ENCODE results near the gene C4BPB.

C4BPB gene

DNA sequence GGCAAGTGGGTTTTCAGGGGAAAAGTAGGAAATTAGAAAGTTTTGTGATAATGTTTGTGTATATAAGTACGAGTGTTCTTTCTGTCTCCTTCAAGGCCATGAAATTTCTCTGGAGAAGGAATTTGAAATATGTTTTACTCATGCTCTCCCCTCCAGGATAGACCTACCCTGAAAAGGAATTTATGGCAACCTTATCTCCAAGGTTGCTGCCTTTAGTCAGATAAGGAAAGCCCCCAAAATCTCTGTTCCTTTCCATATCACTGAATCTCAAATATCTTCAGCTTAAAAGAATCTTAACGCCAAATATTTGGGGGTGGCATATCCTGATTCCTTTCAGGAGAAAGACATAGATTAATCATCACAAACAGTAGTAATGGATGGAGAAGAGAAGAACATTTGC, 499 bp upstream of the C4BPB start:
- DNase-seq: no peak

DNA sequence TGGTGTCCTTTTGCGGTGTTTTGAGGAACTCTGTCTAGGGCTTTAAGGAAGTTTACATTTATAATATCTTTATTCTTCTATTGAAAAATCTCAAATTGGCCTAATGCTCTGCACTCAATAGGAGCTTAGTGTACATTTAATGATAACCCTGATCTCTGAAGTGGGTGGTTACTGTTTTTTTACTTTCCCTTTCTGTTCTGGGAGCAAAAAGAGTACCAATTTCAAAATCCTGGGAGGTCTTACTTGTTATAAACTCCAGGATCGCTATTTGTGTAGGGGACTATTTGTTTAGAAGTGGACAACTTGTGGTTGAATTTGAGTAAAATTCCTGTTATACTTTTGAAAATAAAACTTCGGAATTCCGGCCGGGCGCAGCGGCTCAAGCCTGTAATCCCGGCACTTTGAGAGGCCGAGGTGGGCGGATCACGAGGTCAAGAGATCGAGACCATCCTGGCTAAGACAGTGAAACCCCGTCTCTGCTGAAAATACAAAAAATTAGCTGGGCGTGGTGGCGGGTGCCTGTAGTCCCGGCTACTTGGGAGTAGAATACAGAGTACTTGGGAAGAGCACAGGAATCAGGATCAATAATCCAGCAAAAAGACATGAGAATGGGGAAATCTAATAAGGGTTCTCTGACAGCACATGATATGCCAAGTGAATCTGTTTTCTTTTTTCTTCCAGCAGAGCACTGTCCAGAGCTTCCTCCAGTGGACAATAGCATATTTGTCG, 1.1 kb downstream of the C4BPB start:
- DNase-seq: no peak

DNA sequence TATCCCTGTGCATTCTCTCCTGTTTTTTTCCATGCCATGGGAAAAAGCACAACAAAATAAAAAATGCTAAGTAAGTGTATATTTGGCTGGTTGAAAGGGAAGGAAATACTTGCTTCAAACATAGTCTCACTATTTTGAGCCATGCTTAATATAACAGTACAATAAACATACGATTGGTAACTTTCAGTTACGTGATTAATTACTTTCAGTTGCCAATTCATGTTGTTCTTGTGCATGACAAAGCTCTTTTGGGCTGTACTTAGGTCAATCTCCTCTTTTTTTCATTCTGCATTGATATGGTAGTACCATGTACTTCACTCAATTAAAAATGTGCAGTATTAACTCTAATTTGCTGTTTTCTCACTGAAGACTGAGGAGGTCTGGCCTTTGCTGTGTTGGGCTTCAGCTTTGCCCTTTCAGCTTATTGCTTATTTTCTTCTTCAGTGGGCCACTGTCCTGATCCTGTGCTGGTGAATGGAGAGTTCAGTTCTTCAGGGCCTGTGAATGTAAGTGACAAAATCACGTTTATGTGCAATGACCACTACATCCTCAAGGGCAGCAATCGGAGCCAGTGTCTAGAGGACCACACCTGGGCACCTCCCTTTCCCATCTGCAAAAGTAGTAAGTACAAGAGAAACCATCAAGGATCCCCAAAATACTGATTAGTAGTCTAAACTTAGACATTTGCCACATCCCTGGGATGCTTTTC, 2.7 kb downstream of the C4BPB start:
- no peak for DNase-seq

DNA sequence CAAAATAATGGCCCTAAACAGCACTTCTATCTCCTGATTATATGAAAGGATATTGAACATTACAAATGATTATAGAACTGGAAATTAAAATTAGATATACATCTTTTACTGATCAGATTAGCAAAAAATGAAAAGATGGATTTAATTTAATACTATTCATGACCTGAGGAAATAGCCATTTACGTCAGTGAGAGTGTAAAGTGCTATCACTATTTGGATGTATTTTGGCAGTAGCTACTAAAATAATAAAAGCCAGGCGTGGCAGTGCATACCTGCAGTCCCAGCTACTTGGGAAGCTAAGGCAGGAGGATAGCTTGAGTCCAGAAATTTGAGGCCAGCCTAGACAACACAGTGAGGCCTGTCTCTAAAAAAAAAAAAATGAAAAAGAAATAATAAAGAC, 5.3 kb downstream of the C4BPB start:
- no peak for DNase-seq

DNA sequence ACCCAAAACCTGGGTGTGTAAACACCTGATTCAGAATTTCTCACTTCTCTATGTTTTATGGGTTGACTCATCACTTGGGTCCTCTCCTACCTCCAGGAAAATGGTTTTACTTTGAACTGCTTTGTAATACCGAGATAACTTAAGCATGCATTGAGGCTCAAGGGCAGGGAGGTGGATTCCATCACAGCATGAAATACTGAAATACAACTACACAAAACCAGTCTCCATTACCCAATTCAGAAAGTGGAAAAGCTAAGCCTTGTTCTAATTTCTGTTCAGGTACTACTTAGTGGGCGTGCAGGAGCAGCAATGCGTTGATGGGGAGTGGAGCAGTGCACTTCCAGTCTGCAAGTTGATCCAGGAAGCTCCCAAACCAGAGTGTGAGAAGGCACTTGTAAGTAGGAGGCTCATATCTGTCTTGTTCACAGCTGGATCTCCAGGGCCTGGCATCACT, 9.2 kb downstream of the C4BPB start:
- DNase-seq: no peak

DNA sequence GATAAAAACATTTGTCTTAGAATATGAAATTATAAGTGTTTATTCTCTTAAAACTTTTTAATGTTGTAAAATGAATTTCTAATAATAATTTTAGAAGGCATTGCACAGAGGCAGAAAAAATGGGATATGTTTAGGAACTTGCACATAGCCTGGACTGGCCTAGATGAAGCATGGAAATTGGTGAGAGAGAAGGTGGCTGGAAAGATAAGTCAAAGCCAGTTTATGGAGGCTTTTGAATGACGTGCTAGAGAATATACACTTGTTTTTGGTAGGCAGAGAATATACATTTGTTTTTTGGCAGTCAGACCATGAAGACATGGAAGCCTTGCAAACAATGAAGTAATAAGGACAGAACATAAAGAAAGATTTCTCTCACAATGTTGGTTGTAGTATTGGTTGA, 13.1 kb downstream of the C4BPB start:
- DNase-seq: no peak

DNA sequence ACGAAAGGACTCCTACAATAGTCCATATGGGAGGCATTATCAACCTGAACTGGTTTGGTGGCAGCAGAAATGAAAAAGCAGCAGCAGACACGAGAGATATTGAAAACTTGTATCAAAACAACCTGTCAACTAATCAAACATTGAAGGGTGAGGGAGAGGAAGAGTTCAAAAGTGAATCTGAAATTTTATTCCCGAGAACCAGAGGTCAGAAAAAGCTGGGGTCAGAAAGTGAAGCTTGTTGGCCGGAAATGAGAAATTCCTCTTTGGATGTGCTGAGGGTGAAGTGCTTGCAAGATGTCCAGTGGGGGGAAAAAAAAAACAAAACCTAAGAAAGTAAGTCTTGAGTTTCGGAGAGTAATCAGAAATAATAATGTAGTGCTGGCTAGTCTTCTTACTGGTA, 13.5 kb downstream of the C4BPB start:
- no peak for DNase-seq

DNA sequence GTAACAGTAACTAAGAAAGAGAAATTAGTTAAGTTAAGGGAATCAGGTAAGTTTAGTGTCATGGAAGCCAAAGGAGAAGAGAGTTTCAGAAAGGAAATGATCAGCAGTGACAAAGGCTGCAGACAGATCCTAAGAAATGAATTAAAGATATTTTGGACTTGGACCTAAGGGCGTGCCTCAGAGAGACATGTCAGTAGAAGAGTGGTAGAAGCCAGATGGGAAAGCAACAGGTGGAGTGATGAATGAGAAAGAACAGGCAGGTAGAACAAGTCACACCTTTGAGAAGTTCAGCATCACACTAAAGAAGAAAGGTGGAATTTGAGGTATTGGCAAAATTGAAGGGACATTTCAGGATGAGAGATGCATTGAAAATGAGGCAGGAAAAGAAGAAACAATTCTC, 14.0 kb downstream of the C4BPB start:
- DNase-seq: no peak

DNA sequence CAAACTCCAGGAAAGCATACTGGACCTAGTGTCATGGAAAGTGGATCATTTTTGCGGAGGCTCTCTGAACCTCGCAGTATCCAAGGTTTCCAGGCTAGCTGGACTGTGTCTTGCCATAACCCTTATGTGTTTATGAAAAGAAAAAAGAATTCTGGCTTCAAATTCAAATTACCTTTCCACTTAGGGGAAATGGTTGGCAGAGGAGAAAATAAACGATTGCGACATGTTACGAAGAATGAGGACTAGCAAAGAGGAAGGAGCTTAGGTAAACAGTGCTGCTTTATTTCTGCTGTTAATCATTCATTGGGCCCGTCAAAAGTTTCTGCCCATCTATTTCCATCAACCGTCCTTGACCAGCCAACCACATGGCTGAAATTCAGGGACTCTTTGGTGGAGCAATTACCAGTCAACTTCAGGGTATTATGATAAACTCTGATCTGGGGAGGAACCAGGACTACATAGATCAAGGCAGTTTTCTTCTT, 15.3 kb downstream of the C4BPB start, which contains the start of gene C4BPA:
Gene C4BPA (plus strand): TSS at position 342 of the 482 bp plus-strand sequence. CDS start 8,793 bp downstream, outside the sequence.
- DNase-seq: no peak

DNA sequence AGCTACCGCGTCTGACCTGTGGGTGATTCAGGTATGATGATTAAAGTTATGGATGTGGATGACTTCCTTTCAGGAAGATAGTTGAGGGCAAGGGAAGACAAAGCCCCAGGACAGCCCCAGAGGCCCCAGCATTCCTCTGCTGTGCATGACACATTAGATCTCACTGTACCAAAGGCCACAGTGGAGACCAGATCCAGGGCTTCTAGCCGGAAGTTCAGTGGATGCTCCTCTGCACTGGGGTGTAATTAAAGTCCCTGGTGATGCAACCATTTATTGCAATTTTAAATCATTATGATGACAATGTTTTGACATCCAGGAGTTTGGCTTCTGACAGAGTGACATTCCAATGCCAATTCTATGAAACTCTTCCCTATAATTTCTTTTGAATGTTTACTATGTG, 20.3 kb downstream of the C4BPB start:
- DNase-seq: no peak

DNA sequence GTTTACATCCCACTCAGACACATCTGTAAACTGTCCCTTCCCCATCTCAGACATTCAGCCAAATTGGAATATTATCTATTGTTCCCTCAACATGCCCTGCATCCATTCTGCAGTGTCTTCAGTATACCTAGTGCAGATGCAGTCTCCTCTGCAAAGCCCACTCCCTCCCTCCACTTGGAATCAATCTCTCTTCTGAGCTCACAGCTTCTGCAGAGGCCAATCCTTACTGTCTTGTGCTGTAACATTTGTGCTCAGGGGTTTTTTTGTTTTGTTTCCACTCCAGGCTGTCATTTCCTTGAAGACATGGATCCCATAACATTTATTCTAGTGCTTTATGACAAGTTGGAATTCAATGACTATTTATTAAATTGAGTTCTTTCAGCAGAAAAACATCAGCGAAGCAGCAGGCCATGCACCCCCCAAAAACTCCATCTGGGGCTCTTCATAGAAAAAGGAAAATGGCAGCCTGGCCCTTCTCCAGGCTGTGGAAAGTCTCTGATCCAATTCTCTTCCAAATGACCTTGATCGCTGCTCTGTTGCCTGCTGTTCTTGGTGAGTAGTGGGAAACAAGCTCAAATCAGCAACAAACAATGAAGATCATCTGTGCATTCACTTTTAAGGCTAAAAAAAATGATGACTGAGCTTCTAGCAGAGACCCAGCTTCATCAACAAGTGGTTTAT, 24.1 kb downstream of the C4BPB start:
- DNase-seq: no peak

DNA sequence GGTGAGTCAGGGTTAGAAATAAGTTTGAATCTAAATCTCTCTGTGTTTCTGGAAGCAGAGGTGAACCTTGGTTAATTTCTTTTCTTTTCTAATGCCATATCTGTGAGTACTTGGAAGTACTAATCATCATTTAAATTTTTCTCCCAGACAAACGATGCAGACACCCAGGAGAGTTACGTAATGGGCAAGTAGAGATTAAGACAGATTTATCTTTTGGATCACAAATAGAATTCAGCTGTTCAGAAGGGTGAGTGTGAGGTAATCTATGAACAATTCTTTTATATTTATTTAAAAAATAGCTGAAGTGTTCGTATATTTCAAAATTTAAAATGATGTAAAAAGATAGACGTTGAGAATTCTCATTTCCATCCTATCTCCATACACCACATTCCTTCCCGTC, 26.6 kb downstream of the C4BPB start:
- no peak for DNase-seq

DNA sequence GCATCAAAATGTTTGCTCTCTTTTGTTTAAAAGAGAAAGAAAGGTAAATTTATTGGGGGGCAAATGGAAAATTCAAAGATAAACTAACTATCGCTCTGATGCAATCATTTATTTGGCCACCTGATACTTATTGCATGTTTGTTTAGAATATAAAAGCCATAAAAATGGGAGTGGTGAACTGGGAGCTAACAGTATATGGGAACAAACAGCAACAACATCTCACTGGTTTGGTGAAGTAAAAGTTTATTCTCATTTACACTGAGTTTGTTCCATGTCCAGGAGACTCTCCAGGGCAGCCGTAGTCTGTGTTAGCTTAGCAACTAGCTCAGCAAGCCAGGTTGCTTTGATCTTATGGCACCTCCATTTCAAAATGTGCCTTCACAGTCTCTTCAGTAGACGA, 35.7 kb downstream of the C4BPB start:
- no peak for DNase-seq

DNA sequence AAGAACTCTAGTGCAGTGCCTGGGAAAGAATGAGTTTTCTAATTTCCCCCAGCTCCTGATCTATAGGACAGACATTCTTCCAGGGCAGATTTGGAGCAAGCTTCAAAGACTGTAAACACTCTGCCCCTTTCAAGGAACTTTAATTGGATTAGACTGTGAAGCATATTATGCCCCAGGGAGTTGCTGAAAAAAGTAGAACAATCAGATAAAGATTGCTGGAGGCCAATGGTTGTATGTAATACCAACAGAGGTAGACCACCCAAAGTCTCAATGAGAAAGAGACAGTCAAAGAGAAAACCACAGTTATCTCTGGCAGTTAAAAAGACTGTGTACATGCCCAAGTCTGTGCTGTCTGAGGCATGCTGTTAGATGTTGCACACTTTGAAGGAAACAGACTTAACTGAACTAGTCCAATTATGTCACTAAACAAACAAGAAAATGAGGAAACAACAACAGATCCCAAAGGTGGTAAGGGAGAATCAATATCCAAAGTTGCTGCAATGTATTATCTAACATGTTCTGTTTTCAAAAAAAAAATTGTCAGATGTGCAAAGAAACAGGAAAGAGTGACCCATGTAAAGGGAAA, 39.8 kb downstream of the C4BPB start:
- DNase-seq: no peak

DNA sequence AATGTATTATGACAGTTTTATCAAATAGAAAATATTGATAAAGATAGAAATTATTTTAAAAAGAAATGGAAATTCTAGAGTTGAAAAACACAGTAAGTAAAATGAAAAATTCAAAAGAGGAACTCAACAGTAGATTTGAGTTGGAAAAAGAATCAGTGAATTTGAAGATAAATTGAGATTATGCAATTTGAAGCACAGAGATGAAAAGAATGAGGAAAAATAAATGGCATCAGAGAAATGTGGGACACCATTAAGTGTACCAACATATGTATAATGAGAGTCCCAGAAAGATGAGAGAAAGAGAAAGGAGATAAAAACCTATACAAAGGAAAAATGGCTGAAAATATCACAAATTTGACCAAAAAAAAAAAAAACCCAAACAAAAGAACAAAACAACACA, 40.4 kb downstream of the C4BPB start:
- no peak for DNase-seq

DNA sequence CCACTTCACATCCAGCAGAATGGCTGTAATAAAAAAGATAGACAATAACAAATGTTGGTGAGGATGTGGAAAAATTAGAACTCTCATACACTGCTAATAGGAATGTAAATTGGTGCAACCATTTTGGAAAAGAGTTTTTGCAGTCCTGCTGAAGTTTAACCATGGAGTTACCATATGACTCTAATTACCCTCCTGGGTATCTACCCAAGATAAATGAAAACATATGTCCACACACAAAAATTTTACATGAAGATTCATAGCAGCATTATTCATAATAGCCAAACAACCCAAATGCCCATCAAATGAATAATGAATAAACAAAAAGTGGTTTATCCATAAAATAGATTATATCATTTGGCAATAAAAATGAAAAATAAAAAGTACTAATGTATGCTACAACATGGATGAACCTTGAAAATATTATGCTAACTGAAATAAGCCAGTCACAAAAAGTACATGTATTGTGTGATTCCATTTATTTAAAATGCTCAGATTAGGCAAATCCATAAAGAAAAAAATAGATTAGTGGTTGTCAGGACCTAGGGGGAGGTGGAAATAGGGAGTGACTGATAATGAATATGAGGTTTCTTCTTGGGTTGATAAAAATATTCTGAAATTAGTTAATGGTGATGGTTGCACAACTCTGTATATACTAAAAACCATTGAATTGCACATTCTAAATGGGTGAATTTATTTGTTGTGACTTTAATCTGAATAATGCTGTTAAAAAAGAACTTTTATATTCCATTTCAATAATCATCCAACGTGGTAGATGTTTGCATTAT, 41.8 kb downstream of the C4BPB start:
- no peak for DNase-seq

DNA sequence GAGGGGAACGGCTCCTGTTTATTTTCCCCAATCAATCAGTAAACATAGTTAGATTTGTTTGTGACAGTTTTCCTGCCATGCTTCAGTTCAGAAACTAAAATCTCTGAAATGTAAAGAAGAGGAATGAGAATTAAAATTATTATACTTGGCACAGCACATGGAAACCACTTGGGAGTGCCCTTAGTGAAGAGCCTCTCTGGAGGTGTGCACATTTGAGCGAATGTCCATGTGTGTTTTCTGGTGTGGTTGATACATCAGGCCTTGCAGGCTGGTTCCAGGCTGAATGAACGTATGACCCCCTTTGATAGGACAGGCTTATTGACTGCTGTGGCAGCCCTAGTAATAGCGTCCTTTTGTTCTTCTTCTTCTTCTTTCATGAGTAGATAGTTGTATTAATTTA, 42.5 kb downstream of the C4BPB start:
- no peak for DNase-seq

DNA sequence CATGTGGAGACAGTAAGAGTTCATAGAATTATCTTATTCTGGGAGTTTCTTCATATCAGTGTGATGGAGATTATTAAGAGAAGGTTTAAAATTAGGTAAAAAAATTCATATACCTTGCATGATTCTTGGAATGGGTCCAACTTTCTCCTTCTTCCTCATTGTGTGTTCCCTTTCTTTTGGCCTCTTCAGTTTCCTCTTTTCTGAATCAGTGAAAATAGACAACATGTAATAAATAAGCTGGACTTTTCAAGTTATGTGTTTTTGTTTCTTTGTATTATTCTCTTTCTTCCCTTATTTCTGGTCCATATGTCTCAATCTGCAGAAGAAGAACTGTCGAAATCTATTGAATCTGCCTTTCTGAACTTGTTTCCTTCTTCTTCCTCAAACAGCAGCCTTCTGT, 45.9 kb downstream of the C4BPB start:
- DNase-seq: no peak

DNA sequence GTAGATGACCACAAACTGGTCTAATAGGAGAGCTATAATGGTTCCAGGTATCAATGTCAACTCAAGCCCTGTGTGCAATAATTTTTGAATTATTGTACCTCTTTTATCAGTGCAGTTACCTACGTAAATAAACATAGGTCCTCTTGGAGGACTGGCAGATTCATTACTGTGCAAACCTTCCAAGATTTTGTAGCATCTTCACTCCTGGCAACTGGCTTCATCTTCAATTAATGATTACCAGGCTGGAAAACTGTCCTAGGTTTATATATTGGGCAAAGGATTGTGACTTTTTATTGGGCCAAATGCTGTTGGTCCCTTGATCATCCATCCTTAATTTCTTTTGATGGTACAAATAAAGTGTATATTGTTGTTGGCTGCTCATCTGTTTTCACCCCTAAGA, 51.0 kb downstream of the C4BPB start:
- no peak for DNase-seq

DNA sequence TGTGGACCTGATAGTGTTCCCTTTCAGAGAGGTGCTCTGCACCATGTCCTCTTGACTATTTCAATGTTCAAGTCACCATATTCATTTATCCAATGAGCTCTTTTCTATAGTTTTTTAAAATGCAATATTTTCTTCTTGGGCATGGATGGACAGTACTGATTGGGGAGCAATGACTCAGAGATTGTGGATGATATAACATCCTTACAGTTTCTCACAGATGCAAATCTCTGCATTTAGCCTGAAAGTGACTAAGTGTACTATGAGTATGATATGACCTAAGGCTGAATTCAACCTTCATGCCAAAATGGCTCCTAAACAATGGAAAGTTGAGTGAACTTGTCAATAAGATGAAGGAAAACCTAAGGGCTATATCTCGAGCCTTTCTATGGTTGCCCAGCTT, 51.9 kb downstream of the C4BPB start:
- no peak for DNase-seq

DNA sequence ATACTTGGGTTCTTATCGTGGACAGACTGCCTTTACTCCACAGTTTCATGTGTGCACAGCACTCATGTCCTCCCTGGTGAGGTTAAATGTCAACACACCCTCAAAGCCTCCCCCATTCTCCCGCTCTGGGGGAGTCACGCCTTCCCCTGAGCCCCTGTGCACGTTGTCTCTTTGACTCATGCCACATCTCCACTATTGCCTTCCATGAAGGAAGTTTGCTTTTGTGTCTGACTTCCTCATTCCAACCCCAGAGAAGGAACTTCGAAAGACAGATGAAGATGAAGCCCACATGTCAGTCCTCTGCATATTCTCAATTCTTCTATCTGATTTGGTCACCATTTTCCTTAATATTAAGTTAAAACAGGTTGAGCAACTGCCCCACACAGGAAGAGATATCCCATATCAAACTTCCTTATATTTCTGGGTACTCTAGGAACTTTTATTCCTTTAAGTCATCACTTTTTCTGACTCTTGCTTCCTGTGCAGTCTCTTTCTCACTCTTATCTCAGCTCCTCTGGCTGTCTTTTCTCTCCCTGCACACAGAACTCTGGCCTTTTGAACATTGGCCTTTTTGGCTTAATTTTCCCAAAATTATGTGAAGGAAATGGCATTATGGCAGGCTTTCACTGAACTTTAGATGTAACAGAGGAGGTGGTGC, 56.9 kb downstream of the C4BPB start:
- no peak for DNase-seq

Data from NK-92 treated with Interleukin-12 subunit alpha and Interleukin-12 subunit beta, amount 100 ng/mL, for 24 hours (cell line).